GM18505 (cell line): ENCODE data around the gene UBXN7.
"Not testable (repeated sequence)": the region's sequence is repeated elsewhere in the genome, so short reads cannot be mapped to it uniquely, and the experiment has no call there.

ENCODE experiments used
- ATAC-seq: cut with Tn5 transposase; IDR thresholded peaks from one replicate; pipeline ENCODE4 v1.9.1; 2021; ENCODE audit not compliant: unreplicated experiment
- POLR2A ChIP-seq: IDR thresholded peaks from 4 replicates; pipeline ENCODE4 v1.6.1; 2011; ENCODE audit warnings: borderline replicate concordance; ENCODE audit not compliant: insufficient read depth, insufficient read length; ENCODE audit errors: extremely low read depth

The UBXN7 gene

GRCh38 chr3:196440041-196440537, 7.9 kb upstream of the UBXN7 start:
- no peak for ATAC-seq
- TF ChIP-seq POLR2A, result no peak

- peak; percentile 26 for ATAC-seq
Measured at GRCh38 chr3:196431181-196432136, 768 bp downstream of the UBXN7 start.

GRCh38 chr3:196428041-196428440, 4.2 kb downstream of the UBXN7 start:
- no peak for ATAC-seq

More at GRCh38 chr3:196431181-196432136, 768 bp downstream of the UBXN7 start:
- TF ChIP-seq POLR2A, result no peak

GRCh38 chr3:196424421-196424820, 7.8 kb downstream of the UBXN7 start:
- ATAC-seq, result not testable (repeated sequence)

More at GRCh38 chr3:196428041-196428440, 4.2 kb downstream of the UBXN7 start:
- TF ChIP-seq POLR2A, result no peak

- TF ChIP-seq POLR2A, result no peak
- ATAC-seq, result no peak
Measured at GRCh38 chr3:196423044-196423781, 9.0 kb downstream of the UBXN7 start.

GRCh38 chr3:196421668-196422067, 10.6 kb downstream of the UBXN7 start:
- not testable (repeated sequence) for ATAC-seq

- no peak for ATAC-seq
- no peak for TF ChIP-seq POLR2A
Measured at GRCh38 chr3:196419386-196419785, 12.8 kb downstream of the UBXN7 start.

- no peak for TF ChIP-seq POLR2A
- no peak for ATAC-seq
Measured at GRCh38 chr3:196418601-196419000, 13.6 kb downstream of the UBXN7 start.

- no peak for ATAC-seq
Measured at GRCh38 chr3:196414469-196414868, 17.8 kb downstream of the UBXN7 start.

GRCh38 chr3:196412704-196413103, 19.5 kb downstream of the UBXN7 start:
- no peak for TF ChIP-seq POLR2A
- peak; percentile 70 for ATAC-seq

More at GRCh38 chr3:196414469-196414868, 17.8 kb downstream of the UBXN7 start:
- TF ChIP-seq POLR2A, result no peak

GRCh38 chr3:196409409-196409808, 22.8 kb downstream of the UBXN7 start:
- TF ChIP-seq POLR2A, result no peak
- ATAC-seq, result no peak

GRCh38 chr3:196408565-196409300, 23.5 kb downstream of the UBXN7 start:
- no peak for ATAC-seq
- no peak for TF ChIP-seq POLR2A
